CD4-positive, alpha-beta T cell treated with Interleukin-4 for 1 hour (primary cell): ENCODE results near the gene REEP2.

Experiments used
- DNase-seq, 2 donors: peaks; one replicate each; pipeline ENCODE4 v3.0.0-alpha.2; 2020 to 2022

The REEP2 gene

GRCh38 chr5:138448481-138449398, 9.9 kb downstream of the REEP2 start:
- DNase-seq, result no peak

GRCh38 chr5:138449501-138450239, 10.8 kb downstream of the REEP2 start:
- DNase-seq, result peak; percentile 74 to 77

- DNase-seq, result no peak
Observed at GRCh38 chr5:138450971-138451370, 12.1 kb downstream of the REEP2 start.

- no peak for DNase-seq
Observed at GRCh38 chr5:138452720-138453119, 13.9 kb downstream of the REEP2 start.

GRCh38 chr5:138453590-138453989, 14.7 kb downstream of the REEP2 start:
- no peak for DNase-seq

GRCh38 chr5:138454121-138454520, 15.3 kb downstream of the REEP2 start:
- no peak for DNase-seq

GRCh38 chr5:138455232-138455930, 16.5 kb downstream of the REEP2 start:
- DNase-seq, result no peak

GRCh38 chr5:138457531-138458275, 18.8 kb downstream of the REEP2 start:
- DNase-seq, result no peak

- no peak for DNase-seq
Observed at GRCh38 chr5:138458384-138458783, 19.5 kb downstream of the REEP2 start.

- no peak for DNase-seq
Observed at GRCh38 chr5:138458856-138459255, 20.0 kb downstream of the REEP2 start.

- DNase-seq, result peak; percentile 79 to 86
Observed at GRCh38 chr5:138459311-138459933, 20.6 kb downstream of the REEP2 start.

- DNase-seq, result no peak
Observed at GRCh38 chr5:138460032-138460693, 21.3 kb downstream of the REEP2 start.

GRCh38 chr5:138461343-138462125, 22.7 kb downstream of the REEP2 start:
- no peak for DNase-seq

GRCh38 chr5:138463419-138464007, 24.7 kb downstream of the REEP2 start:
- DNase-seq, result no peak

GRCh38 chr5:138464008-138464387, 25.1 kb downstream of the REEP2 start:
- peak; percentile 93 to 94 for DNase-seq

GRCh38 chr5:138464388-138465260, 25.8 kb downstream of the REEP2 start:
- peak; percentile 97 to 98 for DNase-seq

- DNase-seq, result peak; percentile 97 to 98
Observed at GRCh38 chr5:138465261-138466124, 26.6 kb downstream of the REEP2 start, which contains the start of gene EGR1. TSS of gene EGR1 (plus strand) at chr5:138465479. CDS start at chr5:138465762, 283 bp downstream.
